Epithelial cell of esophagus (primary cell): Measurements from ENCODE around the gene FRYL.
A peak's percentile ranks its signal among the peaks of the same experiment; 100 is the strongest.
"Not testable (repeated sequence)": the region's sequence is repeated elsewhere in the genome, so short reads cannot be mapped to it uniquely, and the experiment has no call there.

Source experiments
- DNase-seq: peaks from one replicate; pipeline ENCODE4 v3.0.0; 2010; ENCODE audit warnings: low read depth
- H3K4me3 ChIP-seq: 2 replicates; pipeline ENCODE4 v1.5.1; 2011; ENCODE audit warnings: mild to moderate bottlenecking, low read length, control low read depth
- CTCF ChIP-seq: IDR thresholded peaks from 2 replicates; pipeline ENCODE4 v1.5.1; 2011; ENCODE audit warnings: low read depth, mild to moderate bottlenecking, low read length, control low read depth, inconsistent platforms; ENCODE audit not compliant: insufficient read depth; ENCODE audit errors: missing control alignments

FRYL gene

GRCh38 chr4:48779998-48780864, at the start of gene FRYL:
Gene FRYL, minus strand, starts transcription at chr4:48780279. Its CDS starts 145,869 bp downstream, at chr4:48634410.
- DNase-seq: peak; percentile 100
- peak within 1 kb of the TSS; percentile 90 for H3K4me3 ChIP-seq
- no peak for TF ChIP-seq CTCF

- no peak for DNase-seq
- H3K4me3 ChIP-seq: no peak overlapping the region
- no peak for TF ChIP-seq CTCF
Observed at GRCh38 chr4:48827622-48828021, 47.5 kb upstream of the FRYL start.

GRCh38 chr4:48821431-48821830, 41.4 kb upstream of the FRYL start:
- H3K4me3 ChIP-seq, DNase-seq: not testable (repeated sequence)

- no peak overlapping the region for H3K4me3 ChIP-seq
- TF ChIP-seq CTCF: no peak
- DNase-seq: no peak
Observed at GRCh38 chr4:48816971-48817370, 36.9 kb upstream of the FRYL start.

GRCh38 chr4:48816297-48816696, 36.2 kb upstream of the FRYL start:
- not testable (repeated sequence) for DNase-seq, H3K4me3 ChIP-seq

GRCh38 chr4:48815483-48815882, 35.4 kb upstream of the FRYL start:
- no peak overlapping the region for H3K4me3 ChIP-seq
- no peak for DNase-seq
- no peak for TF ChIP-seq CTCF

GRCh38 chr4:48813964-48814363, 33.9 kb upstream of the FRYL start:
- no peak for DNase-seq
- no peak for TF ChIP-seq CTCF
- H3K4me3 ChIP-seq: no peak overlapping the region

GRCh38 chr4:48812866-48813265, 32.8 kb upstream of the FRYL start:
- no peak for TF ChIP-seq CTCF

More at GRCh38 chr4:48812866-48813265, 32.8 kb upstream of the FRYL start:
- DNase-seq: no peak
- H3K4me3 ChIP-seq: no peak overlapping the region
